SU-DHL-6 (cell line): Measurements from ENCODE around the gene PDE4B.
A peak's percentile ranks its signal among the peaks of the same experiment; 100 is the strongest.

Experiments
- H2AFZ ChIP-seq: fragments of 200-600 bp; sonication (generic); 2 replicates; pipeline ENCODE4 v1.6.1; 2014; ENCODE audit warnings: low read depth, mild to moderate bottlenecking, moderate library complexity, mixed read lengths, antibody characterized with exemption, low read length; ENCODE audit not compliant: severe bottlenecking
- H3F3A ChIP-seq: fragments of 200-600 bp; shearing (Covaris generic); 2 replicates; pipeline ENCODE4 v1.6.0; 2016; ENCODE audit warnings: antibody characterized with exemption, mild to moderate bottlenecking; ENCODE audit not compliant: insufficient read depth
- H3K27ac ChIP-seq: fragments of 200-600 bp; sonication (generic); 2 replicates; pipeline ENCODE4 v1.5.1; 2016; ENCODE audit warnings: low read depth, mild to moderate bottlenecking, low read length, moderate library complexity, mixed read lengths
- H3K27me3 ChIP-seq: fragments of 200-600 bp; sonication (generic), shearing (Covaris generic); 2 replicates; pipeline ENCODE4 v1.6.0; 2014; ENCODE audit warnings: mild to moderate bottlenecking, low read length
- H3K36me3 ChIP-seq: fragments of 200-600 bp; sonication (generic); 2 replicates; pipeline ENCODE4 v1.6.1; 2014; ENCODE audit warnings: mild to moderate bottlenecking, low read length, mixed read lengths
- H3K4me2 ChIP-seq: fragments of 300-600, 200-600 bp; shearing (Covaris generic), sonication (generic); 2 replicates; pipeline ENCODE4 v1.6.0; 2014; ENCODE audit warnings: low read length, low read depth, mild to moderate bottlenecking; ENCODE audit not compliant: poor library complexity, severe bottlenecking
- H3K4me3 ChIP-seq: fragments of 200-600 bp; sonication (generic); 2 replicates; pipeline ENCODE4 v1.5.1; 2014; ENCODE audit warnings: antibody characterized with exemption, low read length, mild to moderate bottlenecking, mixed read lengths; ENCODE audit not compliant: insufficient read depth, poor library complexity, severe bottlenecking
- H3K79me2 ChIP-seq: fragments of 200-600 bp; sonication (generic); 2 replicates; pipeline ENCODE4 v1.6.1; 2014; ENCODE audit warnings: mild to moderate bottlenecking, low read length, moderate library complexity; ENCODE audit not compliant: insufficient read depth
- H3K9ac ChIP-seq: fragments of 200-600 bp; sonication (generic); 2 replicates; pipeline ENCODE4 v1.7.0; 2014; ENCODE audit warnings: mild to moderate bottlenecking, low read length
- H3K9me2 ChIP-seq: fragments of 200-600 bp; sonication (generic); replicated peaks from 2 replicates; pipeline ENCODE4 v1.6.1; 2014; ENCODE audit warnings: low read length; ENCODE audit not compliant: insufficient read depth
- H3K9me3 ChIP-seq: fragments of 200-600 bp; sonication (generic); 2 replicates; pipeline ENCODE4 v1.6.1; 2014; ENCODE audit warnings: low read length, mixed read lengths; ENCODE audit not compliant: insufficient read depth
- H4K20me1 ChIP-seq: fragments of 200-600 bp; sonication (generic); 2 replicates; pipeline ENCODE4 v1.6.1; 2014; ENCODE audit warnings: low read depth, mild to moderate bottlenecking, antibody characterized with exemption, low read length, moderate library complexity, mixed read lengths
- CTCF ChIP-seq: fragments of 200-600 bp; sonication (generic); IDR thresholded peaks from one replicate; pipeline ENCODE4 v1.5.1; 2017; ENCODE audit warnings: antibody characterized with exemption, mild to moderate bottlenecking, low read length, moderate library complexity; ENCODE audit not compliant: insufficient read depth, poor library complexity, severe bottlenecking
- EZH2phosphoT487 ChIP-seq: fragments of 200-600 bp; sonication (generic), shearing (Covaris generic); conservative IDR thresholded peaks from 2 replicates; pipeline ENCODE4 v1.6.1; 2018; ENCODE audit warnings: mild to moderate bottlenecking, antibody characterized with exemption, low read length, moderate library complexity, mixed read lengths

Gene PDE4B

GRCh38 chr1:66295803-66296202, 503.1 kb downstream of the PDE4B start:
- Histone ChIP-seq H4K20me1 (no peaks in the 10 kb centered on the region), H3K4me3 (no peak overlapping the region), H2AFZ (no peak overlapping the region), H3K9ac (no peak overlapping the region), H3F3A (no peaks in the 10 kb centered on the region), H3K4me2 (no peak overlapping the region), H3K27ac (no peak overlapping the region), H3K27me3 (no peaks in the 10 kb centered on the region), H3K79me2 (no peaks in the 10 kb centered on the region), H3K36me3 (no peaks in the 10 kb centered on the region), H3K9me3 (no peaks in the 10 kb centered on the region), H3K9me2 (no peaks in the 10 kb centered on the region)
- TF ChIP-seq CTCF (no peak), EZH2phosphoT487 (no peak)

- Histone ChIP-seq H3F3A (no peaks in the 10 kb centered on the region), H3K9me2 (no peaks in the 10 kb centered on the region), H3K9me3 (no peaks in the 10 kb centered on the region), H3K4me3 (no peak overlapping the region), H3K9ac (no peak overlapping the region), H3K27ac (no peak overlapping the region), H3K36me3 (no peaks in the 10 kb centered on the region), H3K4me2 (no peak overlapping the region), H2AFZ (no peak overlapping the region), H4K20me1 (no peaks in the 10 kb centered on the region), H3K79me2 (no peaks in the 10 kb centered on the region), H3K27me3 (no peaks in the 10 kb centered on the region)
- TF ChIP-seq CTCF (no peak), EZH2phosphoT487 (no peak)
Measured at GRCh38 chr1:66296370-66296769, 503.7 kb downstream of the PDE4B start.

- Histone ChIP-seq H3K27me3 (no peaks in the 10 kb centered on the region), H3K4me3 (no peak overlapping the region), H3K79me2 (no peaks in the 10 kb centered on the region), H3K36me3 (no peaks in the 10 kb centered on the region), H3K9me2 (no peaks in the 10 kb centered on the region), H3K4me2 (no peak overlapping the region), H3F3A (no peaks in the 10 kb centered on the region), H3K27ac (no peak overlapping the region), H3K9me3 (no peaks in the 10 kb centered on the region), H4K20me1 (no peaks in the 10 kb centered on the region), H3K9ac (no peak overlapping the region), H2AFZ (peak overlapping the region; percentile 24)
- TF ChIP-seq CTCF = no peak
- no peak for TF ChIP-seq EZH2phosphoT487
Measured at GRCh38 chr1:66296951-66297350, 504.3 kb downstream of the PDE4B start.
